Loucy (cell line): ENCODE results near the gene SMG6.

ENCODE experiments used
- EZH2phosphoT487 ChIP-seq: fragments of 200-600 bp; IDR thresholded peaks from 2 replicates; pipeline ENCODE4 v1.6.1; 2018; ENCODE audit warnings: antibody characterized with exemption, mild to moderate bottlenecking, moderate library complexity, borderline replicate concordance
- TF ChIP-seq, protein P1 (sequence below): fragments of 200-600 bp; sonication (generic); conservative IDR thresholded peaks from 2 replicates; pipeline ENCODE4 v1.5.1; 2014; ENCODE audit warnings: mild to moderate bottlenecking, antibody characterized with exemption, low read length

DNA sequence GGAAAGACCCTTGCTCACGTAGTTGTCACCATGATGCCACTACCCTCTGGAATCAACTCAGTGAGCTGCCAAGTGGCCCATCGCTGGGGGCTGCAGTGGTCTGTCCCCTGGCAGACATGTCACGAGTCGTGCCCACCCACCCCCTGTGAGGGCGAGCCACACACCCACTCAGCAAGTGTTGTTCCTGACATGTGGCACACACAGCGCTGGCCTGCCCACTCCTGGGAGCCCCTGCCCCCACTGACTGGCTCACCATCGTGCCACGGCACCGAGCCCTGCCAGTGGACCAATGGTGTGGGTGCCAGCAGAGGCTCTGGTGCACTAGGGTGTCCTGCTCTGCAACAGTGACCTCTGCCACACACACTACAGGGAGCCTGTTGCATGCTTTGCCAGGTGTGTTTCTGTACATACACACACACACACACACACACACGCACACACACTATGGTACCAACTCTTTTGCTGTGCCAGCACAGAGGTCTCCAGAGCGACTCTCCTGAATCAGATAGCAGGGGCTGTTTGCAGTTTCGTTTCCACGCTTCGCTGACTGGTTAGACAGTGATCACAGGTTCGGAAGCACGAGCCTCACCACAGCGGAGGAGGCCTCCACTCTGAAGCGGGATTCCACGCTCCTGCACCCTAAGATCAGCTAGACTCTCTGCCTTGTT is 286.2 kb downstream of the SMG6 start:
- TF ChIP-seq, protein P1, sequence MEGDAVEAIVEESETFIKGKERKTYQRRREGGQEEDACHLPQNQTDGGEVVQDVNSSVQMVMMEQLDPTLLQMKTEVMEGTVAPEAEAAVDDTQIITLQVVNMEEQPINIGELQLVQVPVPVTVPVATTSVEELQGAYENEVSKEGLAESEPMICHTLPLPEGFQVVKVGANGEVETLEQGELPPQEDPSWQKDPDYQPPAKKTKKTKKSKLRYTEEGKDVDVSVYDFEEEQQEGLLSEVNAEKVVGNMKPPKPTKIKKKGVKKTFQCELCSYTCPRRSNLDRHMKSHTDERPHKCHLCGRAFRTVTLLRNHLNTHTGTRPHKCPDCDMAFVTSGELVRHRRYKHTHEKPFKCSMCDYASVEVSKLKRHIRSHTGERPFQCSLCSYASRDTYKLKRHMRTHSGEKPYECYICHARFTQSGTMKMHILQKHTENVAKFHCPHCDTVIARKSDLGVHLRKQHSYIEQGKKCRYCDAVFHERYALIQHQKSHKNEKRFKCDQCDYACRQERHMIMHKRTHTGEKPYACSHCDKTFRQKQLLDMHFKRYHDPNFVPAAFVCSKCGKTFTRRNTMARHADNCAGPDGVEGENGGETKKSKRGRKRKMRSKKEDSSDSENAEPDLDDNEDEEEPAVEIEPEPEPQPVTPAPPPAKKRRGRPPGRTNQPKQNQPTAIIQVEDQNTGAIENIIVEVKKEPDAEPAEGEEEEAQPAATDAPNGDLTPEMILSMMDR: no peak
- no peak for TF ChIP-seq EZH2phosphoT487
